OCI-LY1 (cell line): ENCODE measurements around the gene R3HDM1.

Source experiments
- H2AFZ ChIP-seq: fragments of 200-600 bp; sonication (generic), shearing (Covaris generic); 2 replicates; pipeline ENCODE4 v1.6.0; 2014; ENCODE audit warnings: antibody characterized with exemption, mild to moderate bottlenecking, low read length
- H3F3A ChIP-seq: fragments of 200-600 bp; sonication (generic), shearing (Covaris generic); 2 replicates; pipeline ENCODE4 v1.6.0; 2014; ENCODE audit warnings: mild to moderate bottlenecking, antibody characterized with exemption, low read length, moderate library complexity; ENCODE audit not compliant: insufficient read depth
- H3K27ac ChIP-seq: fragments of 200-600 bp; sonication (generic); 2 replicates; pipeline ENCODE4 v1.5.1; 2014; ENCODE audit warnings: low read length, mixed run types, mild to moderate bottlenecking, low read depth; ENCODE audit not compliant: poor library complexity, severe bottlenecking
- H3K27me3 ChIP-seq: fragments of 200-600 bp; sonication (generic); 2 replicates; pipeline ENCODE4 v1.6.0; 2014; ENCODE audit warnings: antibody characterized with exemption, mild to moderate bottlenecking, low read length, moderate library complexity; ENCODE audit not compliant: insufficient read depth
- H3K36me3 ChIP-seq: fragments of 200-600 bp; sonication (generic); 2 replicates; pipeline ENCODE4 v1.6.1; 2014; ENCODE audit warnings: mild to moderate bottlenecking, antibody characterized with exemption, low read length, moderate library complexity, mixed read lengths; ENCODE audit not compliant: insufficient read depth
- H3K4me1 ChIP-seq: fragments of 200-600 bp; sonication (generic); 2 replicates; pipeline ENCODE4 v1.5.1; 2014; ENCODE audit warnings: mild to moderate bottlenecking, low read length, moderate library complexity; ENCODE audit not compliant: insufficient read depth, severe bottlenecking
- H3K4me2 ChIP-seq: fragments of 200-600 bp; sonication (generic), shearing (Covaris generic); 2 replicates; pipeline ENCODE4 v1.6.1; 2014; ENCODE audit warnings: low read length
- H3K4me3 ChIP-seq: fragments of 200-600 bp; sonication (generic); 2 replicates; pipeline ENCODE4 v1.5.1; 2014; ENCODE audit warnings: low read length, low read depth, mild to moderate bottlenecking, mixed read lengths; ENCODE audit not compliant: poor library complexity, severe bottlenecking
- H3K79me2 ChIP-seq: fragments of 200-600 bp; shearing (Covaris generic); 2 replicates; pipeline ENCODE4 v1.6.1; 2016; ENCODE audit warnings: mixed run types, low read length, mixed read lengths; ENCODE audit not compliant: insufficient read depth
- H3K9ac ChIP-seq: fragments of 200-600 bp; sonication (generic), shearing (Covaris generic); 2 replicates; pipeline ENCODE4 v1.6.1; 2014; ENCODE audit warnings: mild to moderate bottlenecking, low read length, mixed read lengths
- H3K9me2 ChIP-seq: fragments of 200-600 bp; sonication (generic), shearing (Covaris generic); 2 replicates; pipeline ENCODE4 v1.6.1; 2014; ENCODE audit warnings: low read depth, mild to moderate bottlenecking, low read length, mixed read lengths
- H3K9me3 ChIP-seq: fragments of 200-600 bp; shearing (Covaris generic); 2 replicates; pipeline ENCODE4 v1.6.1; 2014; ENCODE audit warnings: low read length, mixed read lengths
- H4K20me1 ChIP-seq: fragments of 200-600 bp; sonication (generic), shearing (Covaris generic); 2 replicates; pipeline ENCODE4 v1.6.0; 2016; ENCODE audit warnings: mild to moderate bottlenecking, low read length; ENCODE audit not compliant: insufficient read depth
- EZH2 ChIP-seq: fragments of 200-600 bp; sonication (generic), shearing (Covaris generic); IDR thresholded peaks from 2 replicates; pipeline ENCODE4 v1.8.0; 2017; ENCODE audit warnings: borderline replicate concordance, mixed run types, mild to moderate bottlenecking, antibody characterized with exemption, low read length, moderate library complexity, mixed read lengths
- TF ChIP-seq, protein P1 (sequence below): fragments of 200-600 bp; sonication (generic), shearing (Covaris generic); IDR thresholded peaks from 2 replicates; pipeline ENCODE4 v1.5.1; 2017; ENCODE audit warnings: mild to moderate bottlenecking, antibody characterized with exemption, low read length, moderate library complexity, mixed read lengths

Gene R3HDM1

DNA sequence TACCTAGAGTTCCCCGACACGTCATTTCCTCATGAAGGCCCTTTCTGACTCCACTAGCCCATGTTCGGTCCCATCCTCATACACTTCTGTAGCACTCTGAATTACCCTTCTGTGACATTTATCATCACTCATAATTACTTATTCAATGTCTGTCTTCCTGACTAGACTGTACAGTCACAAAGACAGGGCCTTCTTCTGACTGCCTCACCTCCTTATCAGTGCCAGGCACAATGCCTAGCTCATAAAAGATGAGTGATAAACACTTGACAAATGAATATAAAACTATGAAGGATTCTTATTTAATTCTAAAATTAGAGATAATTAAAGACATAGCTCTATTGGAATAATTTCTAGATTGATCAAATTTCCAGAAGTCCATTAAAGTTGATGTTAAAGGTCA, 208.9 kb downstream of the R3HDM1 start:
- no peaks in the 10 kb centered on the region for H3K36me3 ChIP-seq
- no peaks in the 10 kb centered on the region for H3K9me2 ChIP-seq
- H3F3A ChIP-seq, result no peaks in the 10 kb centered on the region
- H3K4me1 ChIP-seq, result peaks cover 20% of the 10 kb centered on the region
- TF ChIP-seq EZH2, result no peak
- TF ChIP-seq, protein P1, sequence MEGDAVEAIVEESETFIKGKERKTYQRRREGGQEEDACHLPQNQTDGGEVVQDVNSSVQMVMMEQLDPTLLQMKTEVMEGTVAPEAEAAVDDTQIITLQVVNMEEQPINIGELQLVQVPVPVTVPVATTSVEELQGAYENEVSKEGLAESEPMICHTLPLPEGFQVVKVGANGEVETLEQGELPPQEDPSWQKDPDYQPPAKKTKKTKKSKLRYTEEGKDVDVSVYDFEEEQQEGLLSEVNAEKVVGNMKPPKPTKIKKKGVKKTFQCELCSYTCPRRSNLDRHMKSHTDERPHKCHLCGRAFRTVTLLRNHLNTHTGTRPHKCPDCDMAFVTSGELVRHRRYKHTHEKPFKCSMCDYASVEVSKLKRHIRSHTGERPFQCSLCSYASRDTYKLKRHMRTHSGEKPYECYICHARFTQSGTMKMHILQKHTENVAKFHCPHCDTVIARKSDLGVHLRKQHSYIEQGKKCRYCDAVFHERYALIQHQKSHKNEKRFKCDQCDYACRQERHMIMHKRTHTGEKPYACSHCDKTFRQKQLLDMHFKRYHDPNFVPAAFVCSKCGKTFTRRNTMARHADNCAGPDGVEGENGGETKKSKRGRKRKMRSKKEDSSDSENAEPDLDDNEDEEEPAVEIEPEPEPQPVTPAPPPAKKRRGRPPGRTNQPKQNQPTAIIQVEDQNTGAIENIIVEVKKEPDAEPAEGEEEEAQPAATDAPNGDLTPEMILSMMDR, result no peak
- H3K9ac ChIP-seq, result no peak overlapping the region
- peaks cover 30% of the 10 kb centered on the region for H3K79me2 ChIP-seq
- H3K4me3 ChIP-seq, result no peak overlapping the region
- H3K27ac ChIP-seq, result no peak overlapping the region
- no peaks in the 10 kb centered on the region for H3K9me3 ChIP-seq
- H3K27me3 ChIP-seq, result no peaks in the 10 kb centered on the region
- H4K20me1 ChIP-seq, result no peaks in the 10 kb centered on the region; the same call in 1 of the 2 replicates
- H2AFZ ChIP-seq, result no peak overlapping the region
- H3K4me2 ChIP-seq, result no peak overlapping the region

DNA sequence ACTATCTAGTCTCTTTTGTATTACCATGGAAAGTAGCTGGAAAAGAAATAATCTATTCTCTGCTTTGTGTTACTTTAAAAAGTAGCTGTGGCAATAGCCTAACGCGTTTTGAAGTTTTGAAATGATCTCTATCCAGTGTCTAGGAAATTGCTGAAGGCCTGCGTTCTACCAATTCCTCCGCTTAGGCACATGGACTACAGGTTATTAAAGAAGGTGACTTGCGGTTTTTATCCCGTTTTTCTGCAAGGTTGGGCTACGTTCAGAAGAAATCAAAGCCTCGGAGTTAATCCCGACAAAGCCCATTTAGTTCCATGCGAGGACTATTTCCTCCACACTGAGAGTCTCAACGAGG, 209.7 kb downstream of the R3HDM1 start:
- no peak for TF ChIP-seq EZH2
- TF ChIP-seq, protein P1, result no peak
- no peaks in the 10 kb centered on the region for H3K27me3 ChIP-seq
- no peaks in the 10 kb centered on the region for H3K9me2 ChIP-seq
- H3K4me2 ChIP-seq, result no peak overlapping the region
- peak overlapping the region; percentile 70; the same call in 1 of the 2 replicates for H2AFZ ChIP-seq
- H3K36me3 ChIP-seq, result peaks cover 6% of the 10 kb centered on the region
- no peak overlapping the region for H3K9ac ChIP-seq
- H3F3A ChIP-seq, result no peaks in the 10 kb centered on the region
- H3K9me3 ChIP-seq, result no peaks in the 10 kb centered on the region
- no peak overlapping the region for H3K27ac ChIP-seq
- no peaks in the 10 kb centered on the region; the same call in 1 of the 2 replicates for H4K20me1 ChIP-seq
- H3K4me3 ChIP-seq, result no peak overlapping the region
- H3K79me2 ChIP-seq, result peaks cover 37% of the 10 kb centered on the region
- H3K4me1 ChIP-seq, result peaks cover 20% of the 10 kb centered on the region

DNA sequence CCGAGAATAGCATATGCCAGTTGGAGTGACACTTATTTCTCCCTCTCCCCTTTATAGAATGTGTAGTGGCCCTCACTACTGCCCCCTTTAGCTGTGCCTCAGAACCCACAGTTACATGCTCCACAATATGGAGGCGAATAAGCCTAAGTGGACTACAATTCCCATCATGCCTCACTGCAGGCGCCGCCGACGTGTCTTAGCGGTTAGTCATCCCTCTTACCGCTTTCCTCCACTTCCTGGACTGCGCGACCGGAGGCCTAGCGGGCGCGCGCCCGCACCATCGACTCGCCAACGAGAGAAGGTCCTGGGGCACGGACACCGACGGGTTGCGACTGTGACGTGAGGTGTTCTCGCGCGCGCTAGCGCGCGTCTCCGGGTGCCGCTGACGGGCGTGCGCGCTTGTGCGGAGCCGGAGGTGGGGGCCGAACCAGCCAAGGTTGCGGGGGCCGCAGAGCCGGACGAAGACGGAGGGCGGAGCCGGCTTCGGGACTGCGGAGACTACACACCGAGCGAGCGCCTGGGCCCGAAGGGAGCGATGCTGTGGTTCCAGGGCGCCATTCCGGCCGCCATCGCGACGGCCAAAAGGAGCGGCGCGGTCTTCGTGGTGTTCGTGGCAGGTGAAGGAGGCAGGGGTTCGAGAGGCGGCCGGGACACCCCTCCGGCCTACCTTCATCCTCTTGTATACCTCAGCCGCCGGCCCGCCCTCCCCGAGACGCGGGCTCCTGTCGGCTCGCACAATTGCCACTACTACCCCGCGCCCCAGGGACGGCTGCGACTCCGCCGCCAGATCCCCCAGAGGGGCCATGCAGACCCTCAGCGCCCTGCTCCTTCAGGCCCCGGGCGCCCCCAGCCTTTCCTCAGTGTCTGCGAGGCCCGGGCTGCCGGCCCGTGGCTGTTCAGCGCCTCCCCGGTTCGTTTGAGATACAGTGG, 210.4 kb downstream of the R3HDM1 start, which contains the start of gene UBXN4:
Gene UBXN4, plus strand, starts transcription at position 461 of the 930 bp plus-strand sequence. Its CDS starts 75 bp downstream, at position 536.
- Histone ChIP-seq H3K4me2 (peak within 1 kb of the TSS; percentile 100), H3K9me2 (no peaks in the 10 kb centered on the region), H3K36me3 (peaks cover 12% of the 10 kb centered on the region), H3K27ac (peak within 1 kb of the TSS; percentile 71), H3K9ac (peak within 1 kb of the TSS; percentile 96), H3K4me1 (peaks cover 20% of the 10 kb centered on the region), H3K27me3 (no peaks in the 10 kb centered on the region), H3F3A (no peaks in the 10 kb centered on the region), H3K4me3 (peak within 1 kb of the TSS; percentile 97), H3K9me3 (no peaks in the 10 kb centered on the region), H3K79me2 (peaks cover 43% of the 10 kb centered on the region), H2AFZ (peak within 1 kb of the TSS; percentile 70; the same call in 1 of the 2 replicates), H4K20me1 (no peaks in the 10 kb centered on the region; the same call in 1 of the 2 replicates)
- no peak for TF ChIP-seq EZH2
- TF ChIP-seq, protein P1, result peak; percentile 86
